ENCODE data around the gene NUDCD3. TPM values are rescaled to one million over a fixed set of nuclear protein-coding genes. Genes with fewer than 3 reads are reported as not detected.

NUDCD3 gene
- total RNA-seq, 3 donors from 2014 or later, result 52.1 to 64.0 (median 60.0) TPM

DNA sequence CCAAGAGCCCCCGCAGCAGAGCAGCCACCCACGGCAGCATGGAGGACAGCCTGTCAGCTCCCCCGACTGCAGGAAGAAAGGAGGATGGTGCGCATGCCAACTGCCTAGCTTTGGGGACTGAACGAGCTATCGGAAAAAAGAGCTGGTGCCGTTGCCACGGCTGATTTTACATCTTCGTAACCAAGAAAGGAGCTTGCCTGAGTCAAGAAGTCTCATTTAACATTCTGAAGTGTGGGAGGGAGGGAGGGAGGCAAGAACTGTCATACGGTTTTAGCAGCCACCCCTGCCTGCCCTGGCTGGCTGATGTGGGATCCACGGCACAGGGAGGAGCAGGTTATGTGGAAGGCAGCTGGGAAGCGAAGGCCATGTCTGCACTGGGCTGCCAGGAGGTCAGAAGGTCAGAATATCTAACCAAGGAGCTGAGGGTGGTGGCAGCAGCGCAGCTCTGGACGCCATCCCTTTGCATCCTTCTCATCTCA is 90.4 kb downstream of the NUDCD3 start:
- Histone ChIP-seq H3K27me3 (no peaks in the 10 kb centered on the region), H3K9me3 (no peaks in the 10 kb centered on the region), H3K36me3 (no peaks in the 10 kb centered on the region), H3K27ac (no peak overlapping the region), H3K4me3 (no peak overlapping the region), H3K4me1 (no peaks in the 10 kb centered on the region)
- DNase-seq (ENCODE audit: low spot score in 2 of 2), result no peak
- TF ChIP-seq POLR2A (IDR thresholded peaks at IDR 0.05) (no peak), POLR2AphosphoS5 (IDR thresholded peaks at IDR 0.05) (no peak)
- TF ChIP-seq, protein P1, sequence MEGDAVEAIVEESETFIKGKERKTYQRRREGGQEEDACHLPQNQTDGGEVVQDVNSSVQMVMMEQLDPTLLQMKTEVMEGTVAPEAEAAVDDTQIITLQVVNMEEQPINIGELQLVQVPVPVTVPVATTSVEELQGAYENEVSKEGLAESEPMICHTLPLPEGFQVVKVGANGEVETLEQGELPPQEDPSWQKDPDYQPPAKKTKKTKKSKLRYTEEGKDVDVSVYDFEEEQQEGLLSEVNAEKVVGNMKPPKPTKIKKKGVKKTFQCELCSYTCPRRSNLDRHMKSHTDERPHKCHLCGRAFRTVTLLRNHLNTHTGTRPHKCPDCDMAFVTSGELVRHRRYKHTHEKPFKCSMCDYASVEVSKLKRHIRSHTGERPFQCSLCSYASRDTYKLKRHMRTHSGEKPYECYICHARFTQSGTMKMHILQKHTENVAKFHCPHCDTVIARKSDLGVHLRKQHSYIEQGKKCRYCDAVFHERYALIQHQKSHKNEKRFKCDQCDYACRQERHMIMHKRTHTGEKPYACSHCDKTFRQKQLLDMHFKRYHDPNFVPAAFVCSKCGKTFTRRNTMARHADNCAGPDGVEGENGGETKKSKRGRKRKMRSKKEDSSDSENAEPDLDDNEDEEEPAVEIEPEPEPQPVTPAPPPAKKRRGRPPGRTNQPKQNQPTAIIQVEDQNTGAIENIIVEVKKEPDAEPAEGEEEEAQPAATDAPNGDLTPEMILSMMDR (IDR thresholded peaks at IDR 0.05), result no peak
- intact Hi-C loops (cut with DNase I; ENCODE audit: low total_unique reads), result no loop called here

DNA sequence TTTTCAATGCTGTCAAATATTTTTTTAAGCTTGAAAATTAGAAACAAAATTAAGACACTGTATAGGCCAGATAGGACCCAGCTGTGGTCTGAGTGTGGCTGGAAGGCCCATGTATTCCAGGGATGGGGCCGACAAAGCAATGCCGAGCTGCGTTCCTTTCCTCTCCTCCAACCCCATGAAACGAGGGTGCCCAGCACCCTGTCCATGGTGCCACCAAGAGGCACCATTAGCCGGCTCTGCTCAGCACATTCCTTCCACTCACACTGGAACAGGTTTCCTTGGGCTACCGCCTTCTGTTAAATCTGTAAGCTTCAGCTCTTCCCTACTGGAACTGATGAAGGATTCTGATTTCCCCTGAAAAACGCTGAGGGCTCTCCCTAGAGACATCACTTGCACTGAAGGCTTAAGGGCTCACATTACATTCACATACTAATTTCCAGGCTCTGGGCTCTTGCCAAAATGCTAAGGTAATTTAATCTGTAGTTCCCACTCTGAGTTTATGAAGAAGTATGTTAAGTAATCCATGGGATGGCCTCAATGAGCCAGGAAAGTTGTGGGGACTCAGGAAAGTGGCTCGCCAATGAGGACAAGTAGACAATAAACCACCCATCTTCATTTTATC is 91.4 kb downstream of the NUDCD3 start:
- no peak for DNase-seq (ENCODE audit: low spot score in 2 of 2)
- no peaks in the 10 kb centered on the region for H3K4me1 ChIP-seq
- no peak overlapping the region for H3K27ac ChIP-seq
- no peak overlapping the region for H3K4me3 ChIP-seq
- no peaks in the 10 kb centered on the region for H3K27me3 ChIP-seq
- H3K9me3 ChIP-seq, result no peaks in the 10 kb centered on the region
- no peaks in the 10 kb centered on the region for H3K36me3 ChIP-seq
- intact Hi-C loops (cut with DNase I; ENCODE audit: low total_unique reads), result no loop called here
- TF ChIP-seq POLR2A (IDR thresholded peaks at IDR 0.05) (no peak), POLR2AphosphoS5 (IDR thresholded peaks at IDR 0.05) (no peak)
- TF ChIP-seq, protein P1 (IDR thresholded peaks at IDR 0.05), result no peak

DNA sequence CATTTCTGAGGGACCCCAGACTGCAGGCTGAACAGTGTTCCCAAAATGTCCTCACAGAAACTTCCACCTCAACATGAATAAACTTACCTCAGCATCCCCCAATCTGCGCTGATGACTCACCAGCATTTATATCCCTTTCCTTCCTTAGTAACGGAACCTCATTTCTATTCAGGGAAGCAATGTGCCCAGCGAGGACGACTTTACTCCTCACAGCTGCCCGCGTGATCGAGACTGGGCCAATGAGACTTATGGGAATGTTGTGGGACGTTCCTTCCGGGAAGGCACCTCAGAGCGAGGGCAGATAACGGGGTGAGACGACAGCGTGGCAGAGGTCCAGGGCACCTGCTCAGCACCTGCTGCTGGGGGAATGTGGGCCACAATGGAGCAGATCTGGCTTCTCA is 91.9 kb downstream of the NUDCD3 start:
- no peak for DNase-seq (ENCODE audit: low spot score in 2 of 2)
- Histone ChIP-seq H3K27ac (no peak overlapping the region), H3K4me1 (no peaks in the 10 kb centered on the region), H3K27me3 (no peaks in the 10 kb centered on the region), H3K4me3 (no peak overlapping the region), H3K9me3 (no peaks in the 10 kb centered on the region), H3K36me3 (no peaks in the 10 kb centered on the region)
- TF ChIP-seq POLR2AphosphoS5 (IDR thresholded peaks at IDR 0.05), result peak in 1 of 3 donors; percentile 13
- TF ChIP-seq, protein P1 (IDR thresholded peaks at IDR 0.05), result no peak
- TF ChIP-seq POLR2A (IDR thresholded peaks at IDR 0.05), result no peak
- intact Hi-C loops (cut with DNase I; ENCODE audit: low total_unique reads), result no loop called here

DNA sequence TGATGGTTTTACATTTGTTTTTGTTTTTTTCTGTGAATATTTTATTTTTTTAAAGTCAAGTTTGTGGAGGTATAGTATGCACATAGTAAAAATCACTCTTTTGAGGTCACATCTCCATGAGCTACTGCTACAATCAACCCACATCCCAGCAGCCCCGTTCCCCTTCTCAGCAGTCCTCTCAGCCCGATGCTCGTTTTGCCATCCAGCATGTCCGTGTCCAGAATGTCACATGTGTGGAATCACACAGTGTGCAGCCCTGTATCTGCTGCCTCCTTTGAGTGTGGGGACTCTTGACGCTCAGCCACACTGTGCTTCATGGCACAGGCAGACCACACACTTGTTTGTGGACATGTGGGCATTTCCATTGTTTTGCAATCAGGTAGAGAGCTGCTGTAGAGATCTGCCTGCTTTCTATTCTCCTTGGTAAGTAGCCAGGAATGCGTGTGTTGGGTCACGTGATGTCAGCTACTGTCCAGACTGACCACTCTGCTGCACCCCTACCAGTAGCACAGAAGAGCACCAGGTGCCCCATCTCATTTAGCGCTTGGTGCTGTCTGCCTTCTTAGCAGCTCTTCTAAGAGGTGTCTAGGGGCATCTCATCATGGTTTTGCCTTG is 93.4 kb downstream of the NUDCD3 start:
- Histone ChIP-seq H3K27ac (no peak overlapping the region), H3K4me1 (no peaks in the 10 kb centered on the region), H3K4me3 (no peak overlapping the region), H3K27me3 (no peaks in the 10 kb centered on the region), H3K9me3 (no peaks in the 10 kb centered on the region), H3K36me3 (peaks cover under 1% of the 10 kb centered on the region)
- TF ChIP-seq, protein P1 (IDR thresholded peaks at IDR 0.05), result no peak
- TF ChIP-seq POLR2A (IDR thresholded peaks at IDR 0.05) (no peak), POLR2AphosphoS5 (IDR thresholded peaks at IDR 0.05) (no peak)
- intact Hi-C loops (cut with DNase I; ENCODE audit: low total_unique reads), result no loop called here
- no peak for DNase-seq (ENCODE audit: low spot score in 2 of 2)

DNA sequence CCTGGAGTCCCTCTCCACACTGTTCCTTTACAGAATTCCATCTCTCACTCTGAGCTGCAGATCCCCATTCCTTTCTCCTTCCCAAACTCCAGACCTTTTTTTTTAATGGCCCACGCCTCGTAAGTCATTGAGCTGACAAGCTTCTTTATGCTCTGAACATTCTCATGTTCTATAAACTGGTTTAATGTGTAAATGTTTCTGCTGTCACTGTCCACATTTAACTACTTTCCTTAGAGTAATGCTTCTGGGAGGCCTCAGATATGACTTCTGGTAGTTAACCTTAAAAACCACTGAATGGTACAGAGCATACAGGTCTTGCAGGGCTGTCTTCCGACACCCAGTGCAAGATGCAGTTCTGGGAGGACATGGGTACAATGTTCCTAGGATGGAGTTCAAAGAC is 94.0 kb downstream of the NUDCD3 start:
- Histone ChIP-seq H3K27me3 (no peaks in the 10 kb centered on the region), H3K36me3 (peaks cover 6% of the 10 kb centered on the region), H3K4me3 (no peak overlapping the region), H3K27ac (no peak overlapping the region), H3K4me1 (no peaks in the 10 kb centered on the region), H3K9me3 (no peaks in the 10 kb centered on the region)
- DNase-seq (ENCODE audit: low spot score in 2 of 2), result no peak
- TF ChIP-seq POLR2A (IDR thresholded peaks at IDR 0.05) (no peak), POLR2AphosphoS5 (IDR thresholded peaks at IDR 0.05) (no peak)
- TF ChIP-seq, protein P1 (IDR thresholded peaks at IDR 0.05), result no peak
- intact Hi-C loops (cut with DNase I; ENCODE audit: low total_unique reads), result no loop called here
